GM21529 (cell line): ENCODE data around the gene CHRDL1.
"Not testable (repeated sequence)": the region's sequence is repeated elsewhere in the genome, so short reads cannot be mapped to it uniquely, and the experiment has no call there.

ENCODE experiments used
- ATAC-seq: cut with Tn5 transposase; IDR thresholded peaks from one replicate; pipeline ENCODE4 v1.9.1; 2021; ENCODE audit not compliant: unreplicated experiment

The CHRDL1 gene

GRCh38 chrX:110667706-110668105 is 127.9 kb downstream of the CHRDL1 start:
- ATAC-seq, result no peak

GRCh38 chrX:110665223-110666002 is 130.2 kb downstream of the CHRDL1 start:
- ATAC-seq, result peak; percentile 70

GRCh38 chrX:110657073-110657472 is 138.5 kb downstream of the CHRDL1 start:
- ATAC-seq, result no peak

- ATAC-seq, result not testable (repeated sequence)
These were observed 141.3 kb downstream of the CHRDL1 start for GRCh38 chrX:110654280-110654679.

DNA sequence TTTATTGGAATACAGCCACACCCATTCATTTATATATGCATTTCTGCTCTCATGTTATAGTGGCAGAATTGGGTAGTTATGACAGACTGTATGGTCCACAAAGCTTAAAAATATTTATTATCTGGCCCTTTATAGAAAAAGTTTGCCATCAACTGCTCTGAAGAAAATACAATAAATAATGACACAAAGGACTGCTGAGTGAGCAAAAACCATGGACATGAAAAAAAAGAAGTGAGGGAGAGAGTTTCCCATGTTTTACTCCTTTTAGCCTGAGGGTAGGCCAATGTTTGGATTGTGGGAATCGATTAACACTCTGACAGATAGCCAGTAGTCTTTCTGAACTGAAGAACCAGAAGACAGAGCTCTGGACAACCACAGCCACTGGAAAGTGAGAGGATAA is 149.2 kb downstream of the CHRDL1 start:
- no peak for ATAC-seq
